Measurements from ENCODE around the gene PPP1R37. TPM values are rescaled to one million over a fixed set of nuclear protein-coding genes. Genes with fewer than 3 reads are reported as not detected.

PPP1R37 gene
- total RNA-seq, 1 donor: 53.6 TPM

DNA sequence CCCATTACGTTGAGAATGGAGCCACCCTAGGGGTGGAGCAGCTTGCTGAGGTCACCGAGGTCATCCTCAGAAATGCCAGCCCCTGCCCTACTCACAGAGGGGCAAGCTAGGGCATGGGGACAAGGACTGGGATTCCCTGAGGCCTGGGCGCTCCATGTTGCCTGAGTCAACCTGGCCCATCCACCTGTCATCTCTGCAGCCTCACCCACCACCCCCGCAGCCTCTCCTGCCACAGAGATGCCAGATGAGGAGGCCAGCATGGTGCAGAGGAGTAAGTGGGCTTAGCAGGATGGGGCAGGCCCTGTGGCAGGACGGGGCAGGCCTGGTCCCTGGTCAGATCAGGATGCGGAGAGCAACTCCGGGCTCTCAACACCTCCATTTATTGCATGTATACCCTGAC lies 58.3 kb downstream of the PPP1R37 start:
- TF ChIP-seq, protein P1, sequence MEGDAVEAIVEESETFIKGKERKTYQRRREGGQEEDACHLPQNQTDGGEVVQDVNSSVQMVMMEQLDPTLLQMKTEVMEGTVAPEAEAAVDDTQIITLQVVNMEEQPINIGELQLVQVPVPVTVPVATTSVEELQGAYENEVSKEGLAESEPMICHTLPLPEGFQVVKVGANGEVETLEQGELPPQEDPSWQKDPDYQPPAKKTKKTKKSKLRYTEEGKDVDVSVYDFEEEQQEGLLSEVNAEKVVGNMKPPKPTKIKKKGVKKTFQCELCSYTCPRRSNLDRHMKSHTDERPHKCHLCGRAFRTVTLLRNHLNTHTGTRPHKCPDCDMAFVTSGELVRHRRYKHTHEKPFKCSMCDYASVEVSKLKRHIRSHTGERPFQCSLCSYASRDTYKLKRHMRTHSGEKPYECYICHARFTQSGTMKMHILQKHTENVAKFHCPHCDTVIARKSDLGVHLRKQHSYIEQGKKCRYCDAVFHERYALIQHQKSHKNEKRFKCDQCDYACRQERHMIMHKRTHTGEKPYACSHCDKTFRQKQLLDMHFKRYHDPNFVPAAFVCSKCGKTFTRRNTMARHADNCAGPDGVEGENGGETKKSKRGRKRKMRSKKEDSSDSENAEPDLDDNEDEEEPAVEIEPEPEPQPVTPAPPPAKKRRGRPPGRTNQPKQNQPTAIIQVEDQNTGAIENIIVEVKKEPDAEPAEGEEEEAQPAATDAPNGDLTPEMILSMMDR (IDR thresholded peaks at IDR 0.05; ENCODE audit: extremely low read depth, low read depth, low read length): no peak
- DNase-seq (ENCODE audit: insufficient read length, low spot score, missing footprints): peak; percentile 83
- H3K27ac ChIP-seq (ENCODE audit: low read depth, low read length): no peak overlapping the region

DNA sequence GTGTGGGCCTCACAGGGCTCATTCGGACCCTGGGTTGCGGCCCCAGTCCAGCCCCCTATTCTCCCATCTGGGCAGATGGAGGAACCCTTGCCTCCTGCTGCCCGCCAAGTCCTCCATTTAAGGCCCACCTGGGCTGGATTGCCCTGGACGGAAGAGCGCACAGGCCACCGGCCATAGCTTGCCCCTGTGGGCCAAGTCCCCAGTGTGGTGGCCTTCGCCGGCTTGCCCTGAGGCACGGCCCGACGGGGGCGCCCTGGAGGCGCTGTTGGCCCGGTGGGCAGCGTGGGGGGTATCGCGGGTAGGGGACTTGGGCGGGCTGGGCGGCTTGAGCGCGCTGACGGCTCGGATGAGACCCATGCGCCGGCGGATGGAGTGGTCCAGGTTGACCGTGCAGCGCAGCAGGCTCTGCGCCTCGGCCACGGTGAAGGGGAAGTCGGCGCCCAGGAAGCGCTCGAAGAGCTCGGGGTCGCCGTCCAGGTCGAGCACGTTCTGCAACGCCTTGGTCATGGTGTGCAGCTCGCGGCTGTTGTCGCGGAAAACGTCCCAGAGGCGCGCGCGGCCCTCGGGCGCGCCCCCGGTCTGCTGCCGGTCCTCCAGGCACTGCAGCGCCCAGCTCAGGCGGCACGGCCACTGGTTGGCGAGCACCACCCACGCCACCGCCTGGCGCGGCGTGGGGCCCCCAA lies 59.0 kb downstream of the PPP1R37 start:
- peak overlapping the region; percentile 42 for H3K4me2 ChIP-seq (ENCODE audit: insufficient read depth, low read length)
- DNase-seq (ENCODE audit: insufficient read length, low spot score, missing footprints): peak; percentile 84
- H3K27ac ChIP-seq (ENCODE audit: low read depth, low read length): no peak overlapping the region
- peaks cover 20% of the 10 kb centered on the region for H3K4me1 ChIP-seq (ENCODE audit: insufficient read depth, low read length)
- peaks cover 16% of the 10 kb centered on the region for H4K20me1 ChIP-seq (ENCODE audit: insufficient read depth, low read length)
- TF ChIP-seq, protein P1 (IDR thresholded peaks at IDR 0.05; ENCODE audit: extremely low read depth, low read depth, low read length): no peak
- no peaks in the 10 kb centered on the region for H3K79me2 ChIP-seq (ENCODE audit: insufficient read depth, low read length)
- H3K9me3 ChIP-seq (ENCODE audit: low read depth, low read length): no peaks in the 10 kb centered on the region
- peak overlapping the region; percentile 46 for H3K4me3 ChIP-seq (ENCODE audit: insufficient read depth, low read length)
- H3K27me3 ChIP-seq (ENCODE audit: insufficient read depth, low read length): peaks cover 24% of the 10 kb centered on the region
- peaks cover 4% of the 10 kb centered on the region for H3K36me3 ChIP-seq (ENCODE audit: insufficient read depth, low read length)
- no peak overlapping the region for H2AFZ ChIP-seq (ENCODE audit: low read length)

More for the DNA sequence above, 58.3 kb downstream of the PPP1R37 start:
- no peak overlapping the region for H3K4me2 ChIP-seq (ENCODE audit: insufficient read depth, low read length)
- H3K4me3 ChIP-seq (ENCODE audit: insufficient read depth, low read length): no peak overlapping the region
- H3K79me2 ChIP-seq (ENCODE audit: insufficient read depth, low read length): no peaks in the 10 kb centered on the region
- H2AFZ ChIP-seq (ENCODE audit: low read length): no peak overlapping the region
- H3K27me3 ChIP-seq (ENCODE audit: insufficient read depth, low read length): peaks cover 24% of the 10 kb centered on the region
- no peaks in the 10 kb centered on the region for H3K9me3 ChIP-seq (ENCODE audit: low read depth, low read length)
- peaks cover 20% of the 10 kb centered on the region for H3K4me1 ChIP-seq (ENCODE audit: insufficient read depth, low read length)
- H3K36me3 ChIP-seq (ENCODE audit: insufficient read depth, low read length): peaks cover 8% of the 10 kb centered on the region
- peaks cover 16% of the 10 kb centered on the region for H4K20me1 ChIP-seq (ENCODE audit: insufficient read depth, low read length)

DNA sequence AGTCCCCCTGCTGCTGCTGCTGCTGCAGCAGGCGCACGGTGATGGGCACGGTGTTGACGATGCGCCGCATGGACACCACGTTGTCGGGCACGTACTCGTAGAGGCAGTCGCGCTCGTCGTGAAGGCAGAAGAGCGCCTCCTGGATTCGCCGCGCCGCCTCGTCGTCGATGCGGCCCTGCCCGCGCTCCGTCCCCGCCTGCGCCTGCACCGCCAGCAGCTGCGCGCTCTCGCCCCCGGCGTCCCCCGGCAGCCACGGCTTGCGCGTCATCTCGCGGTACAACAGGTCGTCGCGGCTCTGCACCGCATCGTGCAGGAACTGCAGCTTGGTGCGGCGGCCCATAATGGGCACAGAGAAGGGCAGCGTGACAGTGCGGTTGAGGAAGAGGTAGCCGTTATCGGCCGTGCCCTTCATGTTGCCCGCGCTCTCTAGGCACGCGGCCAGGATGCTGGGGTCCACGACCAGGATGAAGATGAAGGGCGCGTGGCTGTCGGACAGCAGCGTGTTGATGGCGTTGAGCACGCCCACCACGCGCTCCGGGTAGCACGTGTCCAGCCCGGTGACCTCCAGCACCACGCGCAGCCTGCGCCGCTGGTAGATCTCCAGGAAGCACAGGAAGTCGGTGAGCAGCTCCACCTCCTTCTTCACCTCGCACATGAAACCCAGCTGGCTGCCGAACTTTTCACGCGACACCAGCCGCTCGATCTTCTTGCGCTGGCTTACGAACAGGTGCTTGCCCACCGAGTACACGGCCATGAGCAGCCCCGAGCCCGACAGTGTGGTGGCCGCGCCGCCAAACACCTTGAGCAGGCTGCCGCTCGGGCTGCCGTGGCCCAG lies 59.7 kb downstream of the PPP1R37 start:
- H3K27me3 ChIP-seq (ENCODE audit: insufficient read depth, low read length): peaks cover 24% of the 10 kb centered on the region
- TF ChIP-seq, protein P1 (IDR thresholded peaks at IDR 0.05; ENCODE audit: extremely low read depth, low read depth, low read length): no peak
- H3K4me3 ChIP-seq (ENCODE audit: insufficient read depth, low read length): peak overlapping the region; percentile 46
- H3K4me1 ChIP-seq (ENCODE audit: insufficient read depth, low read length): peaks cover 20% of the 10 kb centered on the region
- peaks cover 16% of the 10 kb centered on the region for H4K20me1 ChIP-seq (ENCODE audit: insufficient read depth, low read length)
- H3K79me2 ChIP-seq (ENCODE audit: insufficient read depth, low read length): no peaks in the 10 kb centered on the region
- H3K27ac ChIP-seq (ENCODE audit: low read depth, low read length): no peak overlapping the region
- peak; percentile 90 for DNase-seq (ENCODE audit: insufficient read length, low spot score, missing footprints)
- H3K9me3 ChIP-seq (ENCODE audit: low read depth, low read length): no peaks in the 10 kb centered on the region
- peak overlapping the region; percentile 42 for H3K4me2 ChIP-seq (ENCODE audit: insufficient read depth, low read length)
- no peaks in the 10 kb centered on the region for H3K36me3 ChIP-seq (ENCODE audit: insufficient read depth, low read length)
- H2AFZ ChIP-seq (ENCODE audit: low read length): no peak overlapping the region

Measured in osteoblast (primary cell).